Left ventricle myocardium inferior (tissue), 1 donor: ENCODE results near the gene MLST8. TPM values are rescaled to one million over a fixed set of nuclear protein-coding genes. Genes with fewer than 3 reads are reported as not detected.
"Not testable (repeated sequence)": the region's sequence is repeated elsewhere in the genome, so short reads cannot be mapped to it uniquely, and the experiment has no call there.

ENCODE experiments used
- DNase-seq: peaks from one replicate; pipeline ENCODE4 v3.0.0-alpha.2; 2020
- H3K27ac ChIP-seq: fragments of 200-600 bp; replicated peaks from 2 replicates; pipeline ENCODE4 v1.8.0; 2021
- H3K27me3 ChIP-seq: fragments of 200-600 bp; 2 replicates; pipeline ENCODE4 v1.8.0; 2021; ENCODE audit warnings: low read depth
- H3K36me3 ChIP-seq: fragments of 200-600 bp; 2 replicates; pipeline ENCODE4 v1.8.0; 2021
- H3K4me1 ChIP-seq: fragments of 200-600 bp; 2 replicates; pipeline ENCODE4 v1.8.0; 2021
- H3K4me3 ChIP-seq: fragments of 200-600 bp; 2 replicates; pipeline ENCODE4 v1.8.0; 2021; ENCODE audit warnings: mild to moderate bottlenecking, moderate library complexity
- H3K9me3 ChIP-seq: fragments of 200-600 bp; replicated peaks from 2 replicates; pipeline ENCODE4 v1.8.0; 2021
- CTCF ChIP-seq: fragments of 200-600 bp; IDR thresholded peaks from 2 replicates; pipeline ENCODE4 v1.8.0; 2021; ENCODE audit warnings: antibody characterized with exemption, mild to moderate bottlenecking, borderline replicate concordance
- intact Hi-C: fragments of 100-400 bp; cut with micrococcal nuclease; formaldehyde crosslinking; loops from one replicate; pipeline ENCODE4 v1.11.0; 2022
- total RNA-seq: library from RNA; stranded (reverse); fragmentation: NEBNext Ultra II Directional; extraction: Animal tissue kit (Norgen Biotek cat#: 25700); gene quantifications from one replicate; pipeline ENCODE4 v1.2.1, GENCODE V29; 2021
- donor health status: DM: no; HTN: yes; CAD: no; lungs with severe emphysema.

MLST8 gene
- total RNA-seq, 1 donor from 2014 or later: 27.3 TPM

DNA sequence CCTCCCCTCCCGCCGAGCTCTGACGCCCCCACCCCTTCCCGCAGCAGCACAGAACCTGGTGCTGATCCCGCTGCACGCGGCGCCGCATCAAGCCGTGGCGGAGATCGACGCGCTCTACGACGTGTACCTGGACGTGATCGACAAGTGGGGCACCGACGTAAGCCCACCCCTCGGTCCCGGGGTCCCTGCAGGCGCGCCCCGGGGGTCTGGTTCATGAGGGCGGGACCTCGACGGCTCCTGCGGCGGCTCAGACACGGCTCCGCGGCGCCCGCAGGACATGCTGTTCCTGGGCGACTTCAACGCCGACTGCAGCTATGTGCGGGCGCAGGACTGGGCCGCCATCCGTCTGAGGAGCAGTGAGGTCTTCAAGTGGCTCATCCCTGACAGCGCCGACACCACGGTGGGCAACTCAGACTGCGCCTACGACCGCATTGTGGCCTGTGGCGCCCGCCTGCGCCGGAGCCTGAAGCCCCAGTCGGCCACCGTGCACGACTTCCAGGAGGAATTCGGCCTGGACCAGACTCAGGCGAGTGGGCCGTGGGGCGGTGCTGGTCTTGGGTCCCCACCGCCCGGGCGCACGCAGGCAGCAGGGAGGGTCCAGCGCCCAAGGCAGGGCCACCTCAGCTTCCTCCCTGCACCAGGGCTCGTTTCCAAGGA lies 32.4 kb downstream of the MLST8 start:
- H3K27ac ChIP-seq: peak overlapping the region; percentile 41
- H3K9me3 ChIP-seq: no peaks in the 10 kb centered on the region
- intact Hi-C loops: no loop called here
- DNase-seq: no peak
- peaks cover 23% of the 10 kb centered on the region for H3K27me3 ChIP-seq
- peaks cover 25% of the 10 kb centered on the region for H3K4me1 ChIP-seq
- H3K36me3 ChIP-seq: peaks cover 58% of the 10 kb centered on the region
- no peak for TF ChIP-seq CTCF
- H3K4me3 ChIP-seq: peak overlapping the region; percentile 55

- H3K27ac ChIP-seq: peak overlapping the region; percentile 41
- H3K27me3 ChIP-seq: peaks cover 23% of the 10 kb centered on the region
- no peak for DNase-seq
- TF ChIP-seq CTCF: no peak
- H3K4me1 ChIP-seq: peaks cover 25% of the 10 kb centered on the region
- intact Hi-C loops: no loop called here
- H3K4me3 ChIP-seq: peak overlapping the region; percentile 55
- H3K36me3 ChIP-seq: peaks cover 58% of the 10 kb centered on the region
- H3K9me3 ChIP-seq: no peaks in the 10 kb centered on the region
Observed at GRCh38 chr16:2238150-2238837, 33.0 kb downstream of the MLST8 start.

- no peak for TF ChIP-seq CTCF
- intact Hi-C loops: no loop called here
- no peak overlapping the region for H3K27ac ChIP-seq
- peaks cover 58% of the 10 kb centered on the region for H3K36me3 ChIP-seq
- H3K27me3 ChIP-seq: peaks cover 23% of the 10 kb centered on the region
- no peaks in the 10 kb centered on the region for H3K9me3 ChIP-seq
- no peak overlapping the region for H3K4me3 ChIP-seq
- no peak for DNase-seq
- peaks cover 25% of the 10 kb centered on the region for H3K4me1 ChIP-seq
Observed at GRCh38 chr16:2238838-2239675, 33.8 kb downstream of the MLST8 start.

DNA sequence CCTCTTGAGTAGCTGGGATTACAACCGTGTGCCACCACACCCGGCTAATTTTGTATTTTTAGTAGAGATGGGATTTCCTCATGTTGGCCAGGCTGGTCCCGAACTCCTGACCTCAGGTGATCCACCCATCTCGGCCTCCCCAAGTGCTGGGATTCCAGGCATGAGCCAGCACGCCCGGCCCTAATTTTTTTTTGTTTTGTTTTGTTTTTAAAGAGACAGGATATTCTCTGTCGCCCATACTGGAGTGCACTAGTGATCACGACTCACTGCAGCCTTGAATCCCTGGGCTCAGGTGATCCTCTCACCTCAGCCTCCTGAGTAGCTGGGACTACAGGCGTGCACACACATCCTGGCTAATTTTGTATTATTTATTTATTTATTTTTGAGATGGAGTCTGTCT lies 35.1 kb downstream of the MLST8 start:
- DNase-seq, H3K4me3 ChIP-seq, H3K27ac ChIP-seq, H3K9me3 ChIP-seq: not testable (repeated sequence)
- H3K36me3 ChIP-seq: peaks cover 58% of the 10 kb centered on the region
- intact Hi-C loops: loop anchor here (10.0 kb wide), 1 partner anchor 166 kb away; no protein-coding TSS in a partner anchor
- peaks cover 25% of the 10 kb centered on the region for H3K4me1 ChIP-seq
- H3K27me3 ChIP-seq: peaks cover 22% of the 10 kb centered on the region

DNA sequence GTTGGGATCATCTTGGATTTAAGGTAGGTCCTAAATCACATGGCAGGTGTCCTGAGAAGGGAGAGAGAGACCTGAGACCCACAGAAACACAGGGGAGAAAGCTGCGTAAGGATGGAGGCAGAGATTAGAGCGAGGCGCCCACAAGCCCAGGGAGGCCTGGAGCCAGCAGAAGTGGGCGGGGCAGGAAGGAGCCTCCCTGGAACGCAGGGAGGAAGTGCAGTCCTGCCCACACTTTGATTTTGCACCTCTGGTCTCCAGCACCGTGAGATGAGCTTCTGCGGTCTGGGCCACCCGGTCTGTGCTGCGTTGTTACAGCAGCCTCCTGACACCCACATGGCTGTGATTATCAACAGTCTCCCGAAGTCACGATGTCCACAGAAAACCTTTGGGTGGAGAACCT lies 37.3 kb downstream of the MLST8 start:
- intact Hi-C loops: loop anchor here (10.0 kb wide), 1 partner anchor 168 kb away; no protein-coding TSS in a partner anchor

More for the DNA sequence above, 37.3 kb downstream of the MLST8 start:
- no peak for DNase-seq
- TF ChIP-seq CTCF: no peak
- peaks cover 68% of the 10 kb centered on the region for H3K36me3 ChIP-seq
- H3K27me3 ChIP-seq: peaks cover 2% of the 10 kb centered on the region
- no peak overlapping the region for H3K4me3 ChIP-seq
- H3K9me3 ChIP-seq: no peaks in the 10 kb centered on the region
- peaks cover 14% of the 10 kb centered on the region for H3K4me1 ChIP-seq
- no peak overlapping the region for H3K27ac ChIP-seq
